Measurements from ENCODE around the gene FBXO24. TPM values are rescaled to one million over a fixed set of nuclear protein-coding genes. Genes with fewer than 3 reads are reported as not detected.
A peak's percentile ranks its signal among the peaks of the same experiment; 100 is the strongest.
"Not testable (repeated sequence)": the region's sequence is repeated elsewhere in the genome, so short reads cannot be mapped to it uniquely, and the experiment has no call there.

The FBXO24 gene
- total and polyA plus RNA-seq, 9 of the 15 experiments (the other 6 are each of a cell fraction or from before 2014, with no cell fraction given) = 0.17 to 0.95 (median 0.50) TPM

GRCh38 chr7:100541309-100541708 lies 44.8 kb upstream of the FBXO24 start:
- H3K4me3 ChIP-seq; FAIRE-seq; H3K4me2 ChIP-seq (ENCODE audit: insufficient read depth, low read length); H3K9ac ChIP-seq (ENCODE audit: insufficient read depth in 1 of 2, low read depth in 2 of 2, low read length in 2 of 2); in situ Hi-C loops (cut with MboI); CTCF ChIA-PET (ENCODE audit: low intra/inter-chr PET ratio); H3K36me3 ChIP-seq (ENCODE audit: control insufficient read depth, insufficient read depth, low read length); H3K27me3 ChIP-seq (ENCODE audit: control insufficient read depth in 2 of 2, insufficient read depth in 2 of 2, low read length in 2 of 2); ATAC-seq; H4K20me1 ChIP-seq (replicated peaks; ENCODE audit: control insufficient read depth, insufficient read depth, low read length); intact Hi-C loops (cut with micrococcal nuclease); BruUV-seq (replicated peaks); H2AFZ ChIP-seq (ENCODE audit: low read depth, low read length); DNase-seq (ENCODE audit: extremely low read depth in 1 of 4, low spot score in 3 of 4); H3K9me3 ChIP-seq (replicated peaks; ENCODE audit: control insufficient read depth, insufficient read depth, low read depth, low read length); H3K9me1 ChIP-seq (ENCODE audit: control insufficient read depth, insufficient read depth, low read length); H3K27ac ChIP-seq (ENCODE audit: extremely low read depth, low read depth, low read length): not testable (repeated sequence)
- H3K4me1 ChIP-seq (replicated peaks in 1 of 2; ENCODE audit: control insufficient read depth in 2 of 2, insufficient read depth in 2 of 2, low read length in 2 of 2) = peaks cover 38 to 51% of the 10 kb centered on the region in 2 experiments
- 0 out of 2 replicates have a peak, but pooled peaks have one; percentile 41 for TF ChIP-seq CEBPB (tag; IDR thresholded peaks at IDR 0.05)
- peaks cover 57% of the 10 kb centered on the region for H3K79me2 ChIP-seq (ENCODE audit: control insufficient read depth, insufficient read depth, low read length)
- POLR2A ChIA-PET = interaction anchor here (0.6 to 2.0 kb wide), 5 partner anchors 8 to 165 kb away, joined by 3 to 14 read pairs (median 3); partner anchors contain the start of gene ZCWPW1
- 81% methylated on average over 7 of the region's 7 CpGs for WGBS (ENCODE audit: insufficient coverage, low coverage, missing lambda C conversion rate)

DNA sequence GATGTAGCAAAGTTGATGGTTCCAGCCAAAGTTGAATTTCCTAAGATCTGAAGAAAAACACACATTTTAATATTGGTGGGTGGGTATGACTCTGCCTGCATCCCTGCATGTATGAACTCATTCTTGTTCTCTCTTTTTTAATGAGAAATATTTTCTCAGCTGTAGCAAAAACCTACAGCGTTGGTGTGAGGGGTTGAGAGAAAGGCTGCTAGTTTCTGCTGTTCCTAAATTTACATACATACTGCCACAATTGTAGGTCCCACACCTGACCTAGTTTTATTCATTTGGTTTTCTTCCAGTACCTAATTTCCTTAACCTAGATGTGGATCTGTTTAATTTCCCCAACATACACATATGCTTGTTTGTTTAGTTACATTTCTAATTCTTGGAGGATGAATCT lies 42.5 kb upstream of the FBXO24 start:
- H3K36me3 ChIP-seq (ENCODE audit: control insufficient read depth, insufficient read depth, low read length) = peaks cover 7% of the 10 kb centered on the region; the same call in 2 of the 3 replicates
- intact Hi-C loops (cut with micrococcal nuclease) (no loop called here), in situ Hi-C loops (cut with MboI) (no loop called here)
- no peak overlapping the region for H3K9ac ChIP-seq (ENCODE audit: insufficient read depth in 1 of 2, low read depth in 2 of 2, low read length in 2 of 2)
- peaks cover 43 to 71% of the 10 kb centered on the region in 2 experiments for H3K4me1 ChIP-seq (replicated peaks in 1 of 2; ENCODE audit: control insufficient read depth in 2 of 2, insufficient read depth in 2 of 2, low read length in 2 of 2)
- ChIA-PET POLR2A (interaction anchor here (0.8 to 1.9 kb wide), 3 partner anchors 13 to 43 kb away, joined by 3 to 6 read pairs (median 5); partner anchors contain the start of genes FBXO24 and LRCH4), CTCF (ENCODE audit: low intra/inter-chr PET ratio) (no interaction called here)
- no peak overlapping the region for H3K4me3 ChIP-seq
- TF ChIP-seq ZNF644 (tag; IDR thresholded peaks at IDR 0.05; ENCODE audit: low read depth) (no peak), ZC3H11A (IDR thresholded peaks at IDR 0.05; ENCODE audit: low read depth, low read length) (no peak), ZFX (CRISPR knock-in tag; IDR thresholded peaks at IDR 0.05) (no peak), ZNF551 (CRISPR knock-in tag; IDR thresholded peaks at IDR 0.05) (no peak), IRF2 (CRISPR knock-in tag; IDR thresholded peaks at IDR 0.05) (no peak), PHB2 (IDR thresholded peaks at IDR 0.05; ENCODE audit: low read depth) (no peak), HNRNPUL1 (IDR thresholded peaks at IDR 0.05; ENCODE audit: low read length) (no peak), ILK (tag; IDR thresholded peaks at IDR 0.05; ENCODE audit: borderline replicate concordance, low read depth) (no peak)
- TF ChIP-seq, protein P1, sequence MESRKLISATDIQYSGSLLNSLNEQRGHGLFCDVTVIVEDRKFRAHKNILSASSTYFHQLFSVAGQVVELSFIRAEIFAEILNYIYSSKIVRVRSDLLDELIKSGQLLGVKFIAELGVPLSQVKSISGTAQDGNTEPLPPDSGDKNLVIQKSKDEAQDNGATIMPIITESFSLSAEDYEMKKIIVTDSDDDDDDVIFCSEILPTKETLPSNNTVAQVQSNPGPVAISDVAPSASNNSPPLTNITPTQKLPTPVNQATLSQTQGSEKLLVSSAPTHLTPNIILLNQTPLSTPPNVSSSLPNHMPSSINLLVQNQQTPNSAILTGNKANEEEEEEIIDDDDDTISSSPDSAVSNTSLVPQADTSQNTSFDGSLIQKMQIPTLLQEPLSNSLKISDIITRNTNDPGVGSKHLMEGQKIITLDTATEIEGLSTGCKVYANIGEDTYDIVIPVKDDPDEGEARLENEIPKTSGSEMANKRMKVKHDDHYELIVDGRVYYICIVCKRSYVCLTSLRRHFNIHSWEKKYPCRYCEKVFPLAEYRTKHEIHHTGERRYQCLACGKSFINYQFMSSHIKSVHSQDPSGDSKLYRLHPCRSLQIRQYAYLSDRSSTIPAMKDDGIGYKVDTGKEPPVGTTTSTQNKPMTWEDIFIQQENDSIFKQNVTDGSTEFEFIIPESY (CRISPR knock-in tag; IDR thresholded peaks at IDR 0.05) = no peak
- FAIRE-seq (no peak), ATAC-seq (no peak), DNase-seq (ENCODE audit: extremely low read depth in 1 of 4, low spot score in 3 of 4) (no peak)
- H4K20me1 ChIP-seq (replicated peaks; ENCODE audit: control insufficient read depth, insufficient read depth, low read length) = no peaks in the 10 kb centered on the region; the same call in 1 of the 2 replicates
- WGBS (ENCODE audit: insufficient coverage, low coverage, missing lambda C conversion rate) = 56% methylated on average over 1 of the region's 1 CpG
- no peak overlapping the region for H2AFZ ChIP-seq (ENCODE audit: low read depth, low read length)
- peaks cover 77% of the 10 kb centered on the region for H3K79me2 ChIP-seq (ENCODE audit: control insufficient read depth, insufficient read depth, low read length)
- no peaks in the 10 kb centered on the region for H3K27me3 ChIP-seq (ENCODE audit: control insufficient read depth in 2 of 2, insufficient read depth in 2 of 2, low read length in 2 of 2)
- no peaks in the 10 kb centered on the region for H3K9me1 ChIP-seq (ENCODE audit: control insufficient read depth, insufficient read depth, low read length)
- BruUV-seq (replicated peaks) = no TSS peak
- H3K4me2 ChIP-seq (ENCODE audit: insufficient read depth, low read length) = no peak overlapping the region
- no peak overlapping the region for H3K27ac ChIP-seq (ENCODE audit: extremely low read depth, low read depth, low read length)
- no peaks in the 10 kb centered on the region for H3K9me3 ChIP-seq (replicated peaks; ENCODE audit: control insufficient read depth, insufficient read depth, low read depth, low read length)
